HEK293 (cell line): ENCODE measurements around the gene TMEM161B.

Experiments used
- CTCF ChIA-PET: fragments of 350-600 bp; formaldehyde crosslinking; extraction: SDS; loops from one replicate; lab custom pipeline; 2021; ENCODE audit warnings: antibody characterized with exemption; lab: Yijun Ruan, JAX
- POLR2A ChIA-PET: fragments of 300-600 bp; formaldehyde crosslinking; extraction: SDS; loops from one replicate; lab custom pipeline; 2020; ENCODE audit warnings: antibody characterized with exemption, inconsistent platforms; lab: Yijun Ruan, JAX
- H3K27ac ChIP-seq: fragments of 200-500 bp; sonication (Bioruptor generic); 2 replicates; pipeline ENCODE4 v1.5.1; 2014; ENCODE audit warnings: low read depth, low read length, control low read depth, inconsistent platforms; ENCODE audit errors: extremely low read depth
- H3K36me3 ChIP-seq, 2 experiments: fragments of 200-500 bp in 1 of 2; sonication (Bioruptor generic) in 1 of 2; 1 replicate in 1 of 2; 2 replicates in 1 of 2; pipeline ENCODE4 v1.5.1; 2014 to 2017; ENCODE audit warnings: inconsistent platforms in 2 of 2, low read length in 2 of 2; ENCODE audit not compliant: control insufficient read depth in 2 of 2, insufficient read depth in 1 of 2
- H3K4me1 ChIP-seq: fragments of 200-500 bp; sonication (Bioruptor generic); 2 replicates; pipeline ENCODE4 v1.5.1; 2014; ENCODE audit warnings: mild to moderate bottlenecking, low read length, inconsistent platforms; ENCODE audit not compliant: control insufficient read depth, insufficient read depth
- H3K4me3 ChIP-seq: 2 replicates; pipeline ENCODE4 v1.5.1; 2011; ENCODE audit warnings: low read depth, mild to moderate bottlenecking, control low read depth, low read length, moderate library complexity
- H3K9me3 ChIP-seq: fragments of 200-500 bp; sonication (Bioruptor generic); 2 replicates; pipeline ENCODE4 v1.5.1; 2014; ENCODE audit warnings: low read depth, low read length, inconsistent platforms; ENCODE audit not compliant: control insufficient read depth, insufficient read depth
- EGR2 ChIP-seq: fragments of 450-650 bp; formaldehyde crosslinking; IDR thresholded peaks from 2 replicates; pipeline ENCODE4 v1.5.1; 2016; ENCODE audit warnings: low read depth, missing biosample characterization, missing genetic modification characterization
- GLI2 ChIP-seq: fragments of 450-650 bp; formaldehyde crosslinking; IDR thresholded peaks from 2 replicates; pipeline ENCODE4; 2017; ENCODE audit warnings: missing biosample characterization, missing genetic modification characterization, low read depth, borderline replicate concordance
- GLI4 ChIP-seq: fragments of 450-650 bp; formaldehyde crosslinking; IDR thresholded peaks from 2 replicates; pipeline ENCODE4 v1.5.1; 2016; ENCODE audit warnings: missing biosample characterization, missing genetic modification characterization
- HIC1 ChIP-seq: fragments of 450-650 bp; formaldehyde crosslinking; IDR thresholded peaks from 2 replicates; pipeline ENCODE4 v1.5.1; 2016; ENCODE audit warnings: missing biosample characterization, missing genetic modification characterization
- INSM2 ChIP-seq: fragments of 450-650 bp; formaldehyde crosslinking; IDR thresholded peaks from 2 replicates; pipeline ENCODE4 v1.5.1; 2016; ENCODE audit warnings: missing biosample characterization, missing genetic modification characterization
- KLF7 ChIP-seq: fragments of 450-650 bp; formaldehyde crosslinking; IDR thresholded peaks from 2 replicates; pipeline ENCODE4 v1.5.1; 2016; ENCODE audit warnings: missing biosample characterization, missing genetic modification characterization, borderline replicate concordance
- SCRT2 ChIP-seq: fragments of 450-650 bp; formaldehyde crosslinking; IDR thresholded peaks from 2 replicates; pipeline ENCODE4 v1.5.1; 2016; ENCODE audit warnings: missing biosample characterization, missing genetic modification characterization
- TCF7L2 ChIP-seq: IDR thresholded peaks from 2 replicates; pipeline ENCODE4 v1.6.1; 2011; ENCODE audit warnings: low read depth, mild to moderate bottlenecking, inconsistent platforms, low read length, moderate library complexity, borderline replicate concordance
- WT1 ChIP-seq: fragments of 450-650 bp; formaldehyde crosslinking; IDR thresholded peaks from 2 replicates; pipeline ENCODE4 v1.5.1; 2016; ENCODE audit warnings: missing biosample characterization, missing genetic modification characterization
- ZBTB1 ChIP-seq: fragments of 450-650 bp; formaldehyde crosslinking; IDR thresholded peaks from 2 replicates; pipeline ENCODE4 v1.5.1; 2016; ENCODE audit warnings: missing biosample characterization, missing genetic modification characterization
- ZBTB8A ChIP-seq: fragments of 450-650 bp; formaldehyde crosslinking; IDR thresholded peaks from 2 replicates; pipeline ENCODE4 v1.5.1; 2016; ENCODE audit warnings: missing biosample characterization, missing genetic modification characterization
- ZNF148 ChIP-seq: fragments of 450-650 bp; formaldehyde crosslinking; IDR thresholded peaks from 2 replicates; pipeline ENCODE4 v1.5.0; 2017; ENCODE audit warnings: missing biosample characterization, missing genetic modification characterization, borderline replicate concordance
- ZNF214 ChIP-seq: fragments of 450-650 bp; formaldehyde crosslinking; IDR thresholded peaks from 2 replicates; pipeline ENCODE4 v1.5.1; 2017; ENCODE audit warnings: missing biosample characterization, mild to moderate bottlenecking, missing genetic modification characterization, borderline replicate concordance
- ZNF223 ChIP-seq: fragments of 450-650 bp; formaldehyde crosslinking; IDR thresholded peaks from 2 replicates; pipeline ENCODE4 v1.5.1; 2016; ENCODE audit warnings: missing biosample characterization, missing genetic modification characterization
- ZNF350 ChIP-seq: fragments of 450-650 bp; formaldehyde crosslinking; IDR thresholded peaks from 2 replicates; pipeline ENCODE4 v1.5.0; 2017; ENCODE audit warnings: missing biosample characterization, mild to moderate bottlenecking, missing genetic modification characterization
- ZNF398 ChIP-seq: fragments of 450-650 bp; formaldehyde crosslinking; IDR thresholded peaks from 2 replicates; pipeline ENCODE4 v1.5.1; 2017; ENCODE audit warnings: missing biosample characterization, missing genetic modification characterization
- ZNF426 ChIP-seq: fragments of 450-650 bp; formaldehyde crosslinking; IDR thresholded peaks from 2 replicates; pipeline ENCODE4 v1.5.1; 2017; ENCODE audit warnings: missing biosample characterization, missing genetic modification characterization, mild to moderate bottlenecking, inconsistent platforms, moderate library complexity
- ZNF548 ChIP-seq: fragments of 450-650 bp; formaldehyde crosslinking; IDR thresholded peaks from 2 replicates; pipeline ENCODE4 v1.5.1; 2016; ENCODE audit warnings: missing biosample characterization, missing genetic modification characterization
- ZNF596 ChIP-seq: fragments of 450-650 bp; IDR thresholded peaks from 2 replicates; pipeline ENCODE4 v1.5.0; 2018; ENCODE audit warnings: missing biosample characterization, mild to moderate bottlenecking, missing genetic modification characterization, moderate library complexity
- ZNF629 ChIP-seq: fragments of 450-650 bp; formaldehyde crosslinking; IDR thresholded peaks from 2 replicates; pipeline ENCODE4 v1.5.1; 2017; ENCODE audit warnings: missing biosample characterization, missing genetic modification characterization
- ZNF658 ChIP-seq: fragments of 450-650 bp; formaldehyde crosslinking; IDR thresholded peaks from 2 replicates; pipeline ENCODE4; 2016; ENCODE audit warnings: missing biosample characterization, missing genetic modification characterization
- ZNF670 ChIP-seq: fragments of 450-650 bp; formaldehyde crosslinking; IDR thresholded peaks from 2 replicates; pipeline ENCODE4 v1.5.1; 2016; ENCODE audit warnings: missing biosample characterization, missing genetic modification characterization, low read depth
- ZNF707 ChIP-seq: fragments of 450-650 bp; formaldehyde crosslinking; IDR thresholded peaks from 2 replicates; pipeline ENCODE4 v1.5.1; 2016; ENCODE audit warnings: missing biosample characterization, missing genetic modification characterization

Gene TMEM161B

GRCh38 chr5:88203981-88204750 is 64.5 kb downstream of the TMEM161B start:
- ChIA-PET CTCF (interaction anchor here (0.6 kb wide), 2 partner anchors 12 to 520 kb away, joined by 3 read pairs; no protein-coding TSS in a partner anchor), POLR2A (no interaction called here)
- TF ChIP-seq ZNF223 (tag by site-specific recombination) (no peak), ZNF629 (tag by site-specific recombination) (no peak), ZNF596 (tag by site-specific recombination) (no peak), ZNF707 (tag by site-specific recombination) (no peak), SCRT2 (tag by site-specific recombination) (no peak), ZNF350 (tag by site-specific recombination) (no peak), EGR2 (no peak; the same call in 1 of the 2 replicates), ZBTB1 (tag by site-specific recombination) (no peak), ZNF398 (no peak), KLF7 (tag by site-specific recombination) (no peak), ZNF548 (no peak), ZNF426 (tag by site-specific recombination) (no peak), INSM2 (tag by site-specific recombination) (no peak), TCF7L2 (no peak), ZNF214 (tag by site-specific recombination) (no peak), ZNF670 (tag by site-specific recombination) (no peak), WT1 (tag by site-specific recombination) (no peak), HIC1 (no peak), GLI2 (tag by site-specific recombination) (no peak), ZBTB8A (tag by site-specific recombination) (no peak)
- H3K36me3 ChIP-seq: peaks cover 16 to 34% of the 10 kb centered on the region in 2 experiments
- H3K4me3 ChIP-seq: no peak overlapping the region
- H3K4me1 ChIP-seq: no peaks in the 10 kb centered on the region
- no peak overlapping the region for H3K27ac ChIP-seq
- no peaks in the 10 kb centered on the region for H3K9me3 ChIP-seq

GRCh38 chr5:88195636-88196035 is 73.0 kb downstream of the TMEM161B start:
- no peaks in the 10 kb centered on the region for H3K4me1 ChIP-seq
- ChIA-PET CTCF (no interaction called here), POLR2A (no interaction called here)
- no peaks in the 10 kb centered on the region for H3K9me3 ChIP-seq
- peaks cover 3 to 37% of the 10 kb centered on the region in 2 experiments; a peak in 1 of 3 replicates for H3K36me3 ChIP-seq
- no peak overlapping the region for H3K4me3 ChIP-seq
- H3K27ac ChIP-seq: no peak overlapping the region
- TF ChIP-seq GLI4 (tag by site-specific recombination) (no peak), ZNF398 (no peak), ZNF658 (tag by site-specific recombination) (no peak), ZNF148 (tag by site-specific recombination) (no peak)
